ENCODE measurements around the gene PPM1N. TPM values are rescaled to one million over a fixed set of nuclear protein-coding genes. Genes with fewer than 3 reads are reported as not detected.

The PPM1N gene
- total RNA-seq, 1 donor from 2014 or later, result 0.52 TPM

GRCh38 chr19:45524575-45525129 lies 26.4 kb downstream of the PPM1N start:
- Mint-ChIP-seq H3K27ac (ENCODE audit: unreplicated experiment) (no peak overlapping the region), H3K27me3 (ENCODE audit: low read depth) (no peaks in the 10 kb centered on the region), H3K4me1 (ENCODE audit: low read depth) (peaks cover 9% of the 10 kb centered on the region), H3K36me3 (ENCODE audit: low read depth) (peaks cover 35% of the 10 kb centered on the region), H3K9me3 (ENCODE audit: low read depth) (no peaks in the 10 kb centered on the region), H3K4me3 (ENCODE audit: unreplicated experiment) (no peak overlapping the region)
- no peak for TF ChIP-seq CTCF (IDR thresholded peaks at IDR 0.05)
- DNase-seq (ENCODE audit: low spot score), result no peak

DNA sequence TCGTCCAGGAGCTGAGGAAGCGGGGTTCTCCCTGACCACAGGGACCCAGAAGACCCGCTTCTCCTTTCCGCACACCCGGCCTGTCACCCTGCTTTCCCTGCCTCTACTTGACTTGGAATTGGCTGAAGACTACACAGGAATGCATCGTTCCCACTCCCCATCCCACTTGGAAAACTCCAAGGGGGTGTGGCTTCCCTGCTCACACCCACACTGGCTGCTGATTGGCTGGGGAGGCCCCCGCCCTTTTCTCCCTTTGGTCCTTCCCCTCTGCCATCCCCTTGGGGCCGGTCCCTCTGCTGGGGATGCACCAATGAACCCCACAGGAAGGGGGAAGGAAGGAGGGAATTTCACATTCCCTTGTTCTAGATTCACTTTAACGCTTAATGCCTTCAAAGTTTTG lies 27.9 kb downstream of the PPM1N start:
- Mint-ChIP-seq H3K27me3 (ENCODE audit: low read depth) (no peaks in the 10 kb centered on the region), H3K4me1 (ENCODE audit: low read depth) (peaks cover 9% of the 10 kb centered on the region), H3K27ac (ENCODE audit: unreplicated experiment) (peak overlapping the region; percentile 22), H3K9me3 (ENCODE audit: low read depth) (peaks cover 1% of the 10 kb centered on the region), H3K36me3 (ENCODE audit: low read depth) (peaks cover 32% of the 10 kb centered on the region), H3K4me3 (ENCODE audit: unreplicated experiment) (no peak overlapping the region)
- no peak for DNase-seq (ENCODE audit: low spot score)
- no peak for TF ChIP-seq CTCF (IDR thresholded peaks at IDR 0.05)

DNA sequence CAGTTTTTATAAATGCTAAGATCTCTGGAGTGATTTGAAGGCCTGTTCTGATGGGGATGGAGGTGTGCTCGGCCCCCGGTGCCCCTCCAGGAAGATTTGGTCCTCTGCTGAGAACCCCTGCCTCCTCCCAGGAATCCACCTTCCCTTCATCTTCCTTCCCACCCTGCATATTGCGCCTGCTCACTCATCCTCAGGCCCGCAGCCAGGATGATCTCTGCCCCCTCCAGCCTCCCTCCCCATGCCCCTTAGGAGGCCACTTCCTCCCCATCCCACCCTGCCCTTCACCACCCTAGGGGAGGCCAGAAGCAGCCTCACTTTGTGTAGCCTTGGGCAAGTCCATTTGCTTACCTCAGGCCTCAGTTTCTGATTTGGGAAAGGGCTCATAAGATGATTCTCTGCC lies 28.7 kb downstream of the PPM1N start:
- H3K27me3 Mint-ChIP-seq (ENCODE audit: low read depth), result no peaks in the 10 kb centered on the region
- H3K36me3 Mint-ChIP-seq (ENCODE audit: low read depth), result peaks cover 32% of the 10 kb centered on the region
- H3K27ac Mint-ChIP-seq (ENCODE audit: unreplicated experiment), result no peak overlapping the region
- H3K4me1 Mint-ChIP-seq (ENCODE audit: low read depth), result peaks cover 9% of the 10 kb centered on the region
- no peak overlapping the region for H3K4me3 Mint-ChIP-seq (ENCODE audit: unreplicated experiment)
- H3K9me3 Mint-ChIP-seq (ENCODE audit: low read depth), result peaks cover 8% of the 10 kb centered on the region
- DNase-seq (ENCODE audit: low spot score), result no peak
- no peak for TF ChIP-seq CTCF (IDR thresholded peaks at IDR 0.05)

DNA sequence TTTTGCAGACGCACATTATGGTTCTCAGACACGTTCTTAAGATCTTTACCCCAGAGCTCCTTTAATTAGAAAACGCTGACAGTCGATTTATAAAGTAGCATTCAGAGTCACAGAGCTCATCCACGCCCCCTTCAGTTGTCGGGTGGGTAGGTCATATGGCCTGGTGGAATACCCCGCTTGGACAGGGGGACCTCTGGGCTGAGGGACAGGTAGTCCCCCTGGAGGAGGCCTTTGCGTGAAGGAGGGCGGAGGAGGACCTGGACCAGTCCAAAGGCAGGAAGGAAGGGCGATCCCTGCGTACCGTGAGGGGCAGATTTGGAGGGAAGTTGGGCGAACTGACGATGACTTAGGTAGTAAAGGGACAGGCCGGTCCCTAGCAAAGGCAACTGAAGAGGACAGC lies 29.5 kb downstream of the PPM1N start:
- H3K36me3 Mint-ChIP-seq (ENCODE audit: low read depth), result peaks cover 31% of the 10 kb centered on the region
- DNase-seq (ENCODE audit: low spot score), result no peak

GRCh38 chr19:45528149-45528743 lies 30.0 kb downstream of the PPM1N start:
- H3K4me3 Mint-ChIP-seq (ENCODE audit: unreplicated experiment), result no peak overlapping the region
- no peak for TF ChIP-seq CTCF (IDR thresholded peaks at IDR 0.05)
- DNase-seq (ENCODE audit: low spot score), result no peak
- no peak overlapping the region for H3K27ac Mint-ChIP-seq (ENCODE audit: unreplicated experiment)
- peaks cover 8% of the 10 kb centered on the region for H3K9me3 Mint-ChIP-seq (ENCODE audit: low read depth)
- H3K36me3 Mint-ChIP-seq (ENCODE audit: low read depth), result peaks cover 31% of the 10 kb centered on the region
- peaks cover 9% of the 10 kb centered on the region for H3K4me1 Mint-ChIP-seq (ENCODE audit: low read depth)
- no peaks in the 10 kb centered on the region for H3K27me3 Mint-ChIP-seq (ENCODE audit: low read depth)

More for the DNA sequence above, 29.5 kb downstream of the PPM1N start:
- peaks cover 9% of the 10 kb centered on the region for H3K4me1 Mint-ChIP-seq (ENCODE audit: low read depth)
- H3K27me3 Mint-ChIP-seq (ENCODE audit: low read depth), result no peaks in the 10 kb centered on the region
- H3K9me3 Mint-ChIP-seq (ENCODE audit: low read depth), result peaks cover 8% of the 10 kb centered on the region
- H3K4me3 Mint-ChIP-seq (ENCODE audit: unreplicated experiment), result no peak overlapping the region
- no peak for TF ChIP-seq CTCF (IDR thresholded peaks at IDR 0.05)
- no peak overlapping the region for H3K27ac Mint-ChIP-seq (ENCODE audit: unreplicated experiment)

Measured in chondrocyte (in vitro differentiated cells).